Smooth muscle cell (in vitro differentiated cells): ENCODE measurements around the gene LSAMP. TPM values are rescaled to one million over a fixed set of nuclear protein-coding genes. Genes with fewer than 3 reads are reported as not detected.

Experiments
- DNase-seq: peaks from one replicate; lab custom pipeline; 2025; ENCODE audit not compliant: unreplicated experiment; lab: John Stamatoyannopoulos, UW
- H2AFZ ChIP-seq: fragments of 200-600 bp; sonication (generic); 2 replicates; pipeline ENCODE4 v1.6.0; 2016; ENCODE audit warnings: antibody characterized with exemption, low read depth, mild to moderate bottlenecking
- H3F3A ChIP-seq: fragments of 200-600 bp; sonication (generic); 2 replicates; pipeline ENCODE4 v1.6.0; 2017; ENCODE audit warnings: antibody characterized with exemption, low read depth
- H3K27ac ChIP-seq: fragments of 200-600 bp; sonication (generic); 2 replicates; pipeline ENCODE4 v1.5.1; 2016; ENCODE audit warnings: low read depth, mild to moderate bottlenecking
- H3K27me3 ChIP-seq: fragments of 200-600 bp; sonication (generic); 2 replicates; pipeline ENCODE4 v1.6.1; 2016; ENCODE audit warnings: low read depth, mild to moderate bottlenecking
- H3K36me3 ChIP-seq: fragments of 200-600 bp; sonication (generic); 2 replicates; pipeline ENCODE4 v1.5.1; 2016; ENCODE audit warnings: low read depth
- H3K4me1 ChIP-seq: fragments of 200-600 bp; sonication (generic); 2 replicates; pipeline ENCODE4 v1.5.1; 2016; ENCODE audit warnings: low read depth
- H3K4me2 ChIP-seq: fragments of 200-600 bp; sonication (generic); 2 replicates; pipeline ENCODE4 v1.6.0; 2016; ENCODE audit warnings: mild to moderate bottlenecking
- H3K4me3 ChIP-seq: fragments of 200-600 bp; sonication (generic); 2 replicates; pipeline ENCODE4 v1.5.1; 2016; ENCODE audit warnings: mild to moderate bottlenecking
- H3K79me2 ChIP-seq: fragments of 200-600 bp; sonication (generic); 2 replicates; pipeline ENCODE4 v1.6.0; 2016; ENCODE audit warnings: low read depth, mild to moderate bottlenecking
- H3K9ac ChIP-seq: fragments of 200-600 bp; sonication (generic); 2 replicates; pipeline ENCODE4 v1.6.0; 2016; ENCODE audit warnings: low read depth
- H3K9me3 ChIP-seq: fragments of 200-600 bp; sonication (generic); replicated peaks from 2 replicates; pipeline ENCODE4 v1.5.1; 2016; ENCODE audit warnings: low read depth
- H4K20me1 ChIP-seq: fragments of 200-600 bp; sonication (generic); 2 replicates; pipeline ENCODE4 v1.6.0; 2016; ENCODE audit warnings: low read depth
- CTCF ChIP-seq: fragments of 200-600 bp; sonication (generic); IDR thresholded peaks from 2 replicates; pipeline ENCODE4 v1.5.1; 2017; ENCODE audit warnings: borderline replicate concordance, mild to moderate bottlenecking, antibody characterized with exemption; ENCODE audit not compliant: insufficient read depth, poor library complexity, severe bottlenecking
- WGBS: methylation state at CpG from one replicate; pipeline ENCODE4 v1.1.7; 2016; ENCODE audit warnings: low lambda C conversion rate; 5-methylcytosine and 5-hydroxymethylcytosine counted together
- polyA plus RNA-seq: library from polyadenylated mRNA; unstranded; fragments of >200 nt; fragmentation: Nextera tagmentation; extraction: Ambion mirVana; gene quantifications from 2 replicates; pipeline ENCODE4 v1.2.1, GENCODE V29; 2016
- total RNA-seq: library from RNA; depleted of rRNA; stranded (reverse); fragments of >200 nt; gene quantifications from 2 replicates; pipeline ENCODE4 v1.2.3, GENCODE V29; 2014

Gene LSAMP
- total and polyA plus RNA-seq, 2 experiments from 2014 or later, result 11.2 to 13.6 TPM

GRCh38 chr3:115831864-115832263 is 613.4 kb downstream of the LSAMP start:
- no peak for TF ChIP-seq CTCF
- no peak for DNase-seq
- Histone ChIP-seq H3K27me3 (no peaks in the 10 kb centered on the region), H3K4me2 (no peak overlapping the region), H4K20me1 (no peaks in the 10 kb centered on the region), H3F3A (no peaks in the 10 kb centered on the region), H3K9ac (no peak overlapping the region), H3K36me3 (no peaks in the 10 kb centered on the region), H2AFZ (no peak overlapping the region), H3K4me3 (no peak overlapping the region), H3K27ac (no peak overlapping the region), H3K4me1 (peaks cover 14% of the 10 kb centered on the region), H3K79me2 (no peaks in the 10 kb centered on the region), H3K9me3 (no peaks in the 10 kb centered on the region)
- WGBS, result 87% methylated on average over 1 of the region's 1 CpG

- Histone ChIP-seq H3K4me1 (peaks cover 14% of the 10 kb centered on the region), H3K27ac (no peak overlapping the region), H3K9me3 (no peaks in the 10 kb centered on the region), H3K79me2 (no peaks in the 10 kb centered on the region), H3K4me2 (no peak overlapping the region), H3K4me3 (no peak overlapping the region), H2AFZ (no peak overlapping the region), H4K20me1 (no peaks in the 10 kb centered on the region), H3K27me3 (no peaks in the 10 kb centered on the region), H3F3A (no peaks in the 10 kb centered on the region), H3K9ac (no peak overlapping the region), H3K36me3 (no peaks in the 10 kb centered on the region)
- WGBS, result 75% methylated on average over 6 of the region's 6 CpGs
- no peak for DNase-seq
- no peak for TF ChIP-seq CTCF
Measured at GRCh38 chr3:115830764-115831395, 614.4 kb downstream of the LSAMP start.

- peaks cover 14% of the 10 kb centered on the region for H3K4me1 ChIP-seq
- H3K36me3 ChIP-seq, result no peaks in the 10 kb centered on the region
- no peaks in the 10 kb centered on the region for H3K9me3 ChIP-seq
- TF ChIP-seq CTCF, result no peak
- H3K27me3 ChIP-seq, result no peaks in the 10 kb centered on the region
- H3F3A ChIP-seq, result no peaks in the 10 kb centered on the region
- no peak overlapping the region for H3K4me3 ChIP-seq
- WGBS, result 87% methylated on average over 3 of the region's 3 CpGs
- H3K4me2 ChIP-seq, result no peak overlapping the region
- H2AFZ ChIP-seq, result no peak overlapping the region
- no peak for DNase-seq
- no peak overlapping the region for H3K27ac ChIP-seq
- H4K20me1 ChIP-seq, result no peaks in the 10 kb centered on the region
- no peaks in the 10 kb centered on the region for H3K79me2 ChIP-seq
- no peak overlapping the region for H3K9ac ChIP-seq
Measured at GRCh38 chr3:115828401-115828800, 616.9 kb downstream of the LSAMP start.

GRCh38 chr3:115827495-115827894 is 617.8 kb downstream of the LSAMP start:
- Histone ChIP-seq H3K79me2 (no peaks in the 10 kb centered on the region), H3K4me2 (no peak overlapping the region), H3K27me3 (no peaks in the 10 kb centered on the region), H3K9ac (no peak overlapping the region), H3K9me3 (no peaks in the 10 kb centered on the region), H3F3A (no peaks in the 10 kb centered on the region), H3K4me1 (peaks cover 9% of the 10 kb centered on the region), H2AFZ (no peak overlapping the region), H3K36me3 (no peaks in the 10 kb centered on the region), H3K27ac (no peak overlapping the region), H3K4me3 (no peak overlapping the region), H4K20me1 (no peaks in the 10 kb centered on the region)
- no peak for TF ChIP-seq CTCF
- DNase-seq, result no peak
- WGBS, result 75% methylated on average over 2 of the region's 2 CpGs
